GM08714 (cell line): Measurements from ENCODE around the gene HOXA13.

ENCODE experiments used
- H3K4me3 ChIP-seq: fragments of 200-500 bp; sonication (Bioruptor generic); 2 replicates; pipeline ENCODE4 v1.5.1; 2014; ENCODE audit warnings: mild to moderate bottlenecking, low read length, inconsistent platforms
- ZNF274 ChIP-seq: IDR thresholded peaks from 2 replicates; pipeline ENCODE4 v1.6.1; 2012; ENCODE audit warnings: mild to moderate bottlenecking, low read depth, low read length

Gene HOXA13

DNA sequence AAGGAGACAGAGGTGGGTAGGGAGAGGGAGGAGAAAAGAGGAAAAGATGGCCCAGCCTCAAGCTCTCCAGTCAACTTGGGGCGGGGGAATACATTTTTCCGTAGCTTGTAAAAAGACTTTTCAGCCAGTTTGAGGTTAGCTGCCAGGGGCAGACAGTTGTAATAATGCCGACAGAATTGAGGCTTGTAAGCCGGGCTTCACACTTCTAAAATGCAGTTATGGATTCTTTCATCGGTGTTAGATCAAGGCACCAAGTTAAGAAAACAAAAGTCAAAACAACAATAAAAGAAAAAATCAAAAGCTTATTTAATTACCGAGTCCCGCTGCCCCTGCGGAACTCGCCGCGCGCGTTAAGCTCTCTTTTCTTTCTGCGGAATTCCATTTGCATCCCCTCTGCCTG, 42.3 kb upstream of the HOXA13 start:
- no peak overlapping the region for H3K4me3 ChIP-seq
- TF ChIP-seq ZNF274: no peak

DNA sequence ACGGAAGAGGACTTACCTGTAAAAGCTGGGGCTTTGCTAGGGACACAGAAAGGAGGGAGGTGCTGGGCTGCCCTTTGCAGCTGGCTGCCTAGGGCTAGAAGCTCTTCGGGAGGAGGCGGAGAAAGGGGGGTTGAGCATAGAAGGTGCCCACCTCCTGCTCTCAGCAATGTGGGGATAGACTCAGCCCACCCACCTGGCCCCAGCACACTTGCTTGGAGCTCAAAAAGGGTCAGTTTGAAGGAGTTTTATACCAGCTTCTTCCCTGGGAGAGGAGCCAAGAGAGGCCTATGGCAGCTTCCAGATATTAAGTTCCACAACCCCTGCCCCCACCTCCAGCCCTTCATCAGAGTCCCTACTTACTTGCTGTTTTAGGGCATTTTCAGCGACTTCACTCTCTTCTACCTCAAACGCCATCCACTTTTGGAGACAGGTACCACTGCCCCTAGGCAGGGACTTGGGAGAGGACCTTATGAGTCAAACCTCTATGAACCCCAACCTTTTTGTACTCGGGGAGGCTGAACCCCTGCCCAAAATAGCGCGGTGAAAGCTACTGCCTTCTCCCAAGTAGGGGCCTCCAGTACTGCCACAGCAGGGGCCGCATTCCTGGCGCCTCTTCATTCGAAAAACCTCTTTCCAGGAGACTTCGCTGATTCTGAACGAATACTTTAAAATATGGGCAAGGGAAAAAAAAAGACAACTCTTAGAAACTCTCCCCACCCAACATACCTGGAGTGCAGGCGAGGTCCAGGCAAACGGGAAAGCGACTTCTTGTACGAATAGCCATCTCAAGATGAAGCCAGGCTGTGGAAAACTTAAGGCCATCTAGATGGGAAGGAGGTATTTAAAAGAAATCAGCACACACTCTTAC, 41.5 kb upstream of the HOXA13 start:
- H3K4me3 ChIP-seq: no peak overlapping the region
- no peak for TF ChIP-seq ZNF274

DNA sequence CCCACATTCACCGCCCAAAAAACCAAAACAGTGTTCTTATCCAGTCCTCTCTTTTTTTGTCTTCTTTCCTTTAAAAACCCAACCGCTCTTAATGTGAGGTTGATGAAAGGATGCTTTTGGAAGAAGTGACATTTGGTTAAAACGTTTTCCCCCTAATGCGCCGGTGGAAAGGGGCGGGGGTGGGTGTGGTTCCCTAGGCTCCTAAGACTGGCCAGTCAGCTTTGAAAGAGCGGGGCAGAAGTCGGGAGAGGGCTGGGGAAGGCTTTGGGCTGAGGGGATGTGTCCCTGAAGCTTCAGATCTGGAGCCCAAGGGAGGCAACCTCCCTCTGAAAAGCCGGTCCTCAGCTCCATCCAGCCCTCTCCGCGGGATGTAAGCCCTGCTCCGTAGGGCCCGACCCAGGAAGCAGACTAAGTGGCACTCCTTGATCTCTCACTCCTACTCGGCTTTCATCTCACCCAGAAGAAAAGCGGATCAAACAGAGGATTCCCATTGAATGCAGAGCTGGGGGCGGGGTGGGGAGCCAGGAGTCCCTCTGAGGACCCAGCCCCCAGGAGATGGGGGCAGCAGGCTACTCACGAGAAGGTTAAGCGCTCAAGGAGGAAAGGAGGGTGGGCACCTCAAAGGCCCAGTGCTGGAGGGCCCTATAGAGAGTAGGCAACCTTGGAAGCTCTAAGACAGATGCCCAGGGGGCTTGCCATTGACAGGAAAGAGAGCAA, 40.3 kb upstream of the HOXA13 start:
- TF ChIP-seq ZNF274: no peak
- H3K4me3 ChIP-seq: no peak overlapping the region

DNA sequence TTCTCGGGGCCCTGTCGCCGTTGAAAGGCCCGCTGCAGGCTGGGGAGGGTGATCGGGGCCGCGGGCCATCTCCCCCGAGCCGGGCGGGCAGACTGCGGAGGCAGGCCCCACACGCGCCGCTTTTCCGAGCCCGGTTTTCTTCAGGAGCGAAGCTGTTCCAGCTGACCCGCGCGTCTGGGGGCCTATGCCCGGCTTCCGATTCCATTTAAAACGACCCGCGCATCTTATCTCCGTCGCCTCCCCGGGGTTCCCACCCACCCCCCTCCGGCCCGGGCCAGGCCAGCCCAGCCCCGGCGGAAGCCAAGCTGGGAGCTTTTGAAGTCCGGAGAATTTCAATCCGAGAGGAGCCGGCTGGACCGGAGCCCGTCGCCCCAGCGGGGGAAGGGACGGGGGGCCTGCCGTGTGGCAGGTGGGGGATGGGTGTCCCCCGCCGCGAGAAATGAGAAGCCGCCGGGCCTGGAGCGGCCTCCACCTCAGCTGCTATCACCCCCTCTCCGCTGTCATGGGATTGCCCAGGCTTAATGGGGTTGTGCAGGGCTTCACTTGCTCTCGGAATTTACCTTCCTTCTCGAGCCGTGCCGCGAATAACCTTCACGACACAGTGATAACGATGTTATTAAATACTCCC, 39.6 kb upstream of the HOXA13 start:
- H3K4me3 ChIP-seq: no peak overlapping the region
- TF ChIP-seq ZNF274: no peak

DNA sequence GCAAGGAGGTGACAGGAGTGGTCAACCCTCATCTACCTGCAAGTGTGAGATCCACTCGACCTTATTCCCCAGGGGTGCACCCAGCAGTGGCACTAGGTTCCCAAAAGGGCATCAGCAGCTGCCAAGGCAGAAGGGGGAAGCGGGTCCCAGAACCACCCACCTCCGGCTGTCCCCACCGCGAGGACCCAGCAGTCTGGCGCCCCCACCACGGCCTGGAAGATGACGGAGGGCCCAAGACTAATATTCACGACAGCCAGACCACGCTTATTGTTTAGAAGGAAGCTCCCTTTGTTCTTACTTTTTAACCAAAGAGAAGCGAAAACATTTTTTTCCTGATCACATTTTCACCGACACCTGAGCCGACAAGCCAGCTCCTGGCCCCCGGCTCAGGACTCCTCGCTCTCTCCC, 39.1 kb upstream of the HOXA13 start:
- TF ChIP-seq ZNF274: no peak
- no peak overlapping the region for H3K4me3 ChIP-seq

DNA sequence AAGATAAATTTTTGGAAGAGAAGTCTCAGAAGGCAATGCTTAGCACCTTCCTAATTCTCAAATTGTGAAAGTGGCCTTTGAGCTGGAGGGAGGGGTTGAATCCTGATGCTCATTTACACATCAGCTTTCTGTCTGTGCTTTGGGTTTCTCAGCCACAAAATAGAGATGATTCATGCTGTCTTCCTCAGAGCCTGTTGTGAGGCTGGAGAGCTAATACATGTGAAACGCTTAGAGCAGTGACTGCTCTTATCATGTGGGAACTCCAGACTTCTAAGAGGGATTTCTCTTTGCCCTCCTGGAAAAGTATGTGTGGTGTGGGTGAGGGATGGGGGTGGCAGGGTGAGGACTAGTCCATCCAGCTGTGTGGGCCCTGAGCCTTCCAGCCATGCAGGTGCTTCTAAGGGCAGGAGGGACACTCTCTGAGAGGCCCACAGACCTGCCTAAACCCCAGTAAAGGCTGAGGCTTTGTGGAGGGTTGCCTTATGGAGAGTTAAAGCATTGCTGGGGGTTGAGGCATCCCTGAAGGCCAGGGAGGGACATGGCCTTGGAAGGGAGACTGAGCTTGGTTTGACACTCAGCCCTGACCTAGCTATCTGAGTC, 37.9 kb upstream of the HOXA13 start:
- no peak for TF ChIP-seq ZNF274
- no peak overlapping the region for H3K4me3 ChIP-seq

DNA sequence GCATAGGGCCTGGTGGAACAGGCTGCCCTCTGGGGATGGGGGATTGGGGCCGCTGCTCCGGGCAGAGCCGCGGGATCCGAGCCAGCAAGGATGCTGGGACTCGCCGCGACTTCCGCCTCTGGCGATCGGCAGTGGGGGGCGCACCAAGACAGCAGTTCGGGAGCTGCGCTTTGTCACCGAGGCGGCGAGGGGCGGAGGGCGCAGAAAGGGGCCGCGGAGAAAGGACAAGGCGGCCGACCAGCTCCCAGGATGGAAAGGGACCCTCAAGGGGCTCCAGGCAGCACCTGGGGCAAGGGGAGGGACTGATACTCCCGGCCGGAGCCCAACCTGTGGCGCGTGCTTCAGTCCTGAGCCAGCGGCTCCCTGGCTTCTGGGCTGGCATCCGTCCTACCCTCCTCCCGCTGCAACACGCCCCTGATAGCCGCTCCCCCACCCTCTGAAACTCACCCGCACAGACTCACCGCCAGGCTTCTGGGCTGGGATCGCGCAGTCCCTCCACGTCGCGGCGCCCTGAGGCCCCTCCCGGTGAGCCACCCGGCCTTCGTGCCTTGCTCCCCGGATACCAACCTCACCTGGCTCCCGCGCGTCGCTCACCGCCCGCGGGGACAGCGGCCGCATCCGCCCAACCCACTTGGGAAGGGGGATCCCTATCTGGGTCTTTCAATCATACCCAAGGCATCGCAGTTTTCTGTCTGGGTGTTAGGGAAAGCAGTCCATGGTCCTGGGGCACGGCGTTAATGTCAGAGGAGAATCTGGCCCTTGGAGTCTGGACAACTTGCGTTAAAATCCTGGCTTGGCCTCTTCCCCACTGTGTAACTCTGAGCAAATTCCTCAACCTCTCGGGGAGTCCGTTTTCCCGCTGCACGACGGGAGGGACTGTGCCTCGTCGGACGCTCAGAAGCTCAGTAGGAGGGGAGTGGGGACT, 35.8 kb upstream of the HOXA13 start:
- no peak overlapping the region; the same call in 1 of the 2 replicates for H3K4me3 ChIP-seq
- TF ChIP-seq ZNF274: no peak

DNA sequence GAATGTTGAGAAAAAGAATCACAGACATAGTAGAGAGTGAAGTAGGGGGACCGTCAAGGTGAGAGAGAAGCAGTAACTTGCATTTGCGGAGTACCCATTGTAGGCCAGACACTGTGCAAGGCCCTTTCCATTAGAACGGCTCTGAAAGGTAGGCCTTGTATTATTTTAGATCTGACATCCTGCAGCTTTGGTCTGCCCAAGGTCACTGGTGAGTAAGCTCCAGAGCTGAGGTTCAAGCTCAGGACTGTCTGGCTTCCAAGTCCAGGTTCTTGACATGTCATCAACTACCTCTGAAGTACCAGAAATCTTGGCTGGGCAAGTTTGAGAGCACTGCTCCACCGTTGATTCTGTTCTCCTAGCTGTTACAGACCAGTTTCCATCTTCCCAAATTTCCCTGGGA, 29.6 kb upstream of the HOXA13 start:
- no peak overlapping the region for H3K4me3 ChIP-seq
- no peak for TF ChIP-seq ZNF274

DNA sequence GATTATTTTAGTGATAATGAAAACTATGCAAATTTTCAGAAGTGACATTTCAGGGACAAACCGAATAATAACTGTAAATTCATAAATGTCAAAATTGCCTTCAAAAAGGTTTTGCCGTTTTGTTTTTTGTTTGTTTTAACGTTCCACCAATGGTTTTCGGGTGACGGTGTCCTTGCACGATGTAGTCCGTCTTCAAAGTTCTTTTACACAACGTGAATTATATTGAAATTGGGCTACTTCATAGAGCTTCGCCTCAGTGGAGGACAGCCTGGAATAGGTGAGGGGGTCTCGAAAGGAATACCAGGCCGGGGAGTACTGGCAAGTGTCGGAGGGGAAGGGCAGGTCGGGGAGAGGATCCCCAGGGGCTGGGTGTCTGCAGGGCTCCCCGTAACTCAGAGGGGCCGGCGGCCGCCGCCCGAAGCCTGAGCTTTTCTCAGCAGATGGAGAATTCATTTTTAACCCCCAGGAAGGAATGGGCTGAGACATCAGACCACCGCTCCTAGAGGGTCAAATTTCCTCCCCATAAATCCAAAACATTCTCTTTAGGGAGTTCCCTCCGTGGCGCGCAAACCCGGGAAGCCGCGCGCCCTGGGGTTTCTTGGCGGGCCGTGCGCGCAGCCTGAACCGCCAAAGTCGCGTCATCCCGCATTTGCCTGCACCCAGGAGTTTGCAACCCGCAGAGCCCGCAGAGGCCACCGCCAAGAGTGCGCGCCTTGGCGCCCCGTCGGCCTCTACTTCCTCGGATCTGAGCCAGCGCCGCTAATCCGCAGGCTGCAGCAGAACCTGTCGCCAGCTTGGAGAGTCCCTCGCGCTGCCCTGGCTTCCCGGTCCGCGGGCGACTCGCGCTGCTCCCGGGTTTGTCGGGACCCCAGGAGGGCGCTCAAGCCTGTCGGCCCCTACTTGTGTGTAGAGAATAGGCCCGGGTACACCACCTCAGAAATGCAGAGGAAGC, 25.4 kb upstream of the HOXA13 start:
- H3K4me3 ChIP-seq: no peak overlapping the region

DNA sequence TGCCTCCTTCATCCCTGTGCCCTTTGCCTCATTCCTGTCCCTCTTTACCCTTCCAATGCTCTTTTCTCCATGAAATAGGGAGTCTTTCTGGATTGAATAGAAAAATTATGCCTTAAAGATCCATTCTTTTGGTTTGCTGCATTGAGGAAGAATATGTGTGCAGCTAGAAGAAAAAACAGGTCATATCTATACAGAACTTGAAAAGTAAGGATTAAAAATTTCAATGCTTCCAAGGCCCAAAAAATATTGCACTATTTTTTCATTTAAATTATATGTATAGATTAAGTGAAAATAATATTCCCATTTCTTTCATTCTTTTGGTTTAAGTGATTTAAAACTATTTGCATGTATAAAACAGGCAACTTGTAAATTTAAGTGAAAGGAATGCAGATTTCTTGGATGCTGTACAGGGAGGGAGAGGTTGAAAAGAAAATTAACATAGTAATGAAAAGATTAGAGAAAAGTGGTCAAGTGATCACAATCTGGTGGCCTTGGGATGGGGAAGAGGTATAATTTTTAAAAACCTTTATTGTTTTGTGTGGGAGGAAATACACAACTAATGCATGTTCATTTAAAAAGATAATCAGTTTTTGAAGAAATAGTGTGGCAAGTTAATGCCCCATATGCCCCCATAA, 24.2 kb upstream of the HOXA13 start:
- no peak for TF ChIP-seq ZNF274
- no peak overlapping the region for H3K4me3 ChIP-seq

More for the DNA sequence above, 25.4 kb upstream of the HOXA13 start:
- TF ChIP-seq ZNF274: no peak

DNA sequence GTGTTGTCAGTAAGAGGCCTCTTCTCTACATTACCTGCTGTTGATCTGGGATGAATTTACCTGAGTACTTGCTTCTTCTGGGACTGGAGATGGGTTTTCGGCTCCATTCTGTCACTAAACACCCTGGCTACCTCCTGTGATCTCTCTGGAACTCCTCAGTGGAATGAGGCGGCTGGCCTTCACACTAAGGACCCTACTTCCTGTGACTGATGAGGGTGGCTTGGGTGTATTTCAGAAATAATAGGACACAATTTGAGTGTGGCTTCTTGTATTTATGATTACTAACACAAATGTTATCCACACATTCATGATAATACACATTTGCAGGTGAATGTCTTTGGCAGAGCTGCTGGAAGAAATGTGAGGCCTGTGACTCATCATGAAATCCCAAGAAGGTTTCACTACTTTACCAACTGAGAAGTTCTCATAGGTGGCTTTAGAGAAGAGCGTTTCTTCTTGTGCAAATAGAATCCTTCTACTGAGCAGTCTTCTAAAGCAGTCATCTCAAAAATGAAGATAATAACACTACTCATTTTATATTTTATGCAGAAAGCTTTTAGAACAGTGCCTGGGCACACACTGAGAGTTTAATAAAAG, 21.4 kb upstream of the HOXA13 start:
- no peak for TF ChIP-seq ZNF274
- H3K4me3 ChIP-seq: no peak overlapping the region
